HFFc6 (cell line): ENCODE measurements around the gene CLCN1. TPM values are rescaled to one million over a fixed set of nuclear protein-coding genes. Genes with fewer than 3 reads are reported as not detected.

Source experiments
- DNase-seq: peaks from one replicate; pipeline ENCODE4 v3.0.0-alpha.2; 2018
- H3K27ac Mint-ChIP-seq: 2 replicates; pipeline ENCODE4 v1.8.0; 2020; ENCODE audit warnings: mild to moderate bottlenecking, mixed read lengths
- H3K27me3 Mint-ChIP-seq: 2 replicates; pipeline ENCODE4 v1.8.0; 2021; ENCODE audit warnings: mild to moderate bottlenecking, moderate library complexity, mixed read lengths; ENCODE audit not compliant: insufficient read depth
- H3K36me3 Mint-ChIP-seq: 2 replicates; pipeline ENCODE4 v1.8.0; 2021; ENCODE audit warnings: low read depth, mixed read lengths
- H3K4me1 Mint-ChIP-seq: 2 replicates; pipeline ENCODE4 v1.8.0; 2020; ENCODE audit warnings: low read depth, mixed read lengths
- H3K4me3 Mint-ChIP-seq: 2 replicates; pipeline ENCODE4 v1.8.0; 2020; ENCODE audit warnings: mild to moderate bottlenecking, moderate library complexity, mixed read lengths
- H3K9me3 Mint-ChIP-seq: 2 replicates; pipeline ENCODE4 v1.8.0; 2020; ENCODE audit warnings: mild to moderate bottlenecking, mixed read lengths
- total RNA-seq, 6 experiments: library from RNA; stranded (reverse); fragmentation: NEBNext Ultra II Directional; extraction: Animal tissue kit (Norgen Biotek cat#: 25700); gene quantifications; 2 replicates in 1 of 6; 3 replicates in 5 of 6; pipeline ENCODE4 v1.2.3, GENCODE V29; 2021
- TF ChIP-seq, protein P1 (sequence below): fragments of 200-600 bp; sonication (generic); IDR thresholded peaks from 2 replicates; pipeline ENCODE4 v1.5.0; 2021; ENCODE audit warnings: antibody characterized with exemption, mild to moderate bottlenecking

The CLCN1 gene
- total RNA-seq, 6 experiments from 2014 or later: not detected

DNA sequence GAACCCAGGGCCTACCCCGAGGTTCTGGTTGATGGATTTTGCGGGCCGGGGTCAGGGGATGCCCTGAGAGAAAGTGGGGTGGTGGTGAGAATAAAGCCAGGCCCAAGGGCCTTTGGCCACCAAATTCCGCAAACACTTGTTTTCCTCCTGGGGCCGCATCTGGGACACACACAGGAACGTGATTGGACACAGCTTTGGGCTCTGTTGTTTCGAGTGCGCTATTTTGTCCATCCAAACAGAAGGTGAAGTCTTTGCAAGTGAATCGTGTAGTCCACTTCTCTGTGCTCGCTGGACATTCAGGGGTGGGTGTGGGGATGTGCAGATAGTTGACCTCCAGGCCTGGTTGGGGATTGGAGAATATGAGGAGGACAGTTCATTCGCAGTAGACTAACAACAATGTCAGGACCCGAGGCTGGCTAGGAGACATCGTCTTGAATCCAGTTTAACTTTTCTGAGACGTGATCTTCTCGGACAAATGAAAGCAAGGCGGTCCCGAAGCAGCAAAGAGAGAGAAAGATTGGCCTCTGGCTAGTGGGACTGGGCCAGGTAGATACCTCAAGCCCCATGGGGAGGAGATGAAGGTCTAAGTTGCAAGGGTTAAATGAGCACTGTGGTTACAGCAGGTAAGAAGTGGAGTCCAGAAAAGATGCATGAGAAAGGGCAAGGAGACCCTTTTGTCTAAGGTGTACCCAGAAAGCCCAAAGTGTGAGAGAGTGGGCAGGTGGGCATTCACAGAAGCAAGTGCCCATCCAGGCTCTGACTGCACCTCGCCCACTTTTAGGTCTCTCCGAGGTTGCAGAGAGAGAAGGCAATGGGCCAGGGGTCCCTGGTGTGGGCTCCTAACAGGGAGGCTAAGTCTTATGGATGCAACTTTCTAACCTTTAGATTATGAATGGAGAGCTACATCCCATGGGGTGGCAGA, 47.4 kb downstream of the CLCN1 start:
- peaks cover 6% of the 10 kb centered on the region for H3K4me1 Mint-ChIP-seq
- DNase-seq: no peak
- no peaks in the 10 kb centered on the region for H3K36me3 Mint-ChIP-seq
- TF ChIP-seq, protein P1, sequence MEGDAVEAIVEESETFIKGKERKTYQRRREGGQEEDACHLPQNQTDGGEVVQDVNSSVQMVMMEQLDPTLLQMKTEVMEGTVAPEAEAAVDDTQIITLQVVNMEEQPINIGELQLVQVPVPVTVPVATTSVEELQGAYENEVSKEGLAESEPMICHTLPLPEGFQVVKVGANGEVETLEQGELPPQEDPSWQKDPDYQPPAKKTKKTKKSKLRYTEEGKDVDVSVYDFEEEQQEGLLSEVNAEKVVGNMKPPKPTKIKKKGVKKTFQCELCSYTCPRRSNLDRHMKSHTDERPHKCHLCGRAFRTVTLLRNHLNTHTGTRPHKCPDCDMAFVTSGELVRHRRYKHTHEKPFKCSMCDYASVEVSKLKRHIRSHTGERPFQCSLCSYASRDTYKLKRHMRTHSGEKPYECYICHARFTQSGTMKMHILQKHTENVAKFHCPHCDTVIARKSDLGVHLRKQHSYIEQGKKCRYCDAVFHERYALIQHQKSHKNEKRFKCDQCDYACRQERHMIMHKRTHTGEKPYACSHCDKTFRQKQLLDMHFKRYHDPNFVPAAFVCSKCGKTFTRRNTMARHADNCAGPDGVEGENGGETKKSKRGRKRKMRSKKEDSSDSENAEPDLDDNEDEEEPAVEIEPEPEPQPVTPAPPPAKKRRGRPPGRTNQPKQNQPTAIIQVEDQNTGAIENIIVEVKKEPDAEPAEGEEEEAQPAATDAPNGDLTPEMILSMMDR: no peak
- H3K9me3 Mint-ChIP-seq: no peaks in the 10 kb centered on the region
- peak overlapping the region; percentile 42 for H3K4me3 Mint-ChIP-seq
- H3K27ac Mint-ChIP-seq: no peak overlapping the region
- peaks cover 54% of the 10 kb centered on the region for H3K27me3 Mint-ChIP-seq

DNA sequence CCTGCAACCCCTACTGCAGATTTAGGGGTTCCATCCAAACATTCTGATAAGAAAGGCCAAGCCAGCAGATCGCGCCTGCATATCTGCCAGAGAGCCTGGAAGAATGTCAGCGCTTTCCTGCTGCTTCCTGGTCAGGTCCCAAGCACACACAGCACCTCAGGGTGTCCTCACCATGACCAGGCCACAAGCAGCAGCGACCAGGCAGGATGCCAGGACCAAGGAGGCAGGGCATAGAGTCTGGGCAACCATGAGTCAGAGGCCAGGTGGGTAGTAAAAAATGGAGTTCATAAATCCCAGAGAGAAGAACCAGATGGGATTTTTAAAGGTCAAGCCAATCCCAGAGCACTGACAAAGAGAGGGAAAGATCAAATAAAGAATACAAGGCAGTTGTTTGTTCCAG, 52.1 kb downstream of the CLCN1 start:
- peak; percentile 41 for DNase-seq
- H3K27me3 Mint-ChIP-seq: peaks cover 32% of the 10 kb centered on the region
- TF ChIP-seq, protein P1: no peak
- H3K4me3 Mint-ChIP-seq: no peak overlapping the region
- no peak overlapping the region for H3K27ac Mint-ChIP-seq
- H3K9me3 Mint-ChIP-seq: no peaks in the 10 kb centered on the region
- H3K4me1 Mint-ChIP-seq: peaks cover 26% of the 10 kb centered on the region
- no peaks in the 10 kb centered on the region for H3K36me3 Mint-ChIP-seq

DNA sequence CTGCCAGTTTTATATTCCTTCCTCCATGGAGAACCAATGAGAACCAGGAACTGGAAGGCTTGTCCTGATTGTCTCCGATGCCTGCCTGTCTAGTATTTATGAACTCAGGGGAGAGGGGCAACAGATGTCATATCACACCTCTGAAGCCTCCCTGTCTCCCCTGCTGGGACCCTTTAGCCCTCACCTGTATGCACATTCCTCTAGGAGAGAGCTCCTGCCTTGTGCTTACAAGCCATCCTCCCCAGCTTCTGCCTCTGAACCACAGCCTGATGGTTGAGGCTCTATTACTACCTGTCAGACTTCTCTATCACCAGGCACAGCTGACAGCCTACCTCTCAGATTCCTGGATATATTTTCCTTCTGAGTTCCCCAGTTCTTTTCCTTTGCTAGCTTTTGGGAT, 52.5 kb downstream of the CLCN1 start:
- no peaks in the 10 kb centered on the region for H3K36me3 Mint-ChIP-seq
- TF ChIP-seq, protein P1: no peak
- no peaks in the 10 kb centered on the region for H3K9me3 Mint-ChIP-seq
- H3K27ac Mint-ChIP-seq: no peak overlapping the region
- peaks cover 28% of the 10 kb centered on the region for H3K27me3 Mint-ChIP-seq
- DNase-seq: no peak
- H3K4me3 Mint-ChIP-seq: no peak overlapping the region
- H3K4me1 Mint-ChIP-seq: peaks cover 26% of the 10 kb centered on the region

DNA sequence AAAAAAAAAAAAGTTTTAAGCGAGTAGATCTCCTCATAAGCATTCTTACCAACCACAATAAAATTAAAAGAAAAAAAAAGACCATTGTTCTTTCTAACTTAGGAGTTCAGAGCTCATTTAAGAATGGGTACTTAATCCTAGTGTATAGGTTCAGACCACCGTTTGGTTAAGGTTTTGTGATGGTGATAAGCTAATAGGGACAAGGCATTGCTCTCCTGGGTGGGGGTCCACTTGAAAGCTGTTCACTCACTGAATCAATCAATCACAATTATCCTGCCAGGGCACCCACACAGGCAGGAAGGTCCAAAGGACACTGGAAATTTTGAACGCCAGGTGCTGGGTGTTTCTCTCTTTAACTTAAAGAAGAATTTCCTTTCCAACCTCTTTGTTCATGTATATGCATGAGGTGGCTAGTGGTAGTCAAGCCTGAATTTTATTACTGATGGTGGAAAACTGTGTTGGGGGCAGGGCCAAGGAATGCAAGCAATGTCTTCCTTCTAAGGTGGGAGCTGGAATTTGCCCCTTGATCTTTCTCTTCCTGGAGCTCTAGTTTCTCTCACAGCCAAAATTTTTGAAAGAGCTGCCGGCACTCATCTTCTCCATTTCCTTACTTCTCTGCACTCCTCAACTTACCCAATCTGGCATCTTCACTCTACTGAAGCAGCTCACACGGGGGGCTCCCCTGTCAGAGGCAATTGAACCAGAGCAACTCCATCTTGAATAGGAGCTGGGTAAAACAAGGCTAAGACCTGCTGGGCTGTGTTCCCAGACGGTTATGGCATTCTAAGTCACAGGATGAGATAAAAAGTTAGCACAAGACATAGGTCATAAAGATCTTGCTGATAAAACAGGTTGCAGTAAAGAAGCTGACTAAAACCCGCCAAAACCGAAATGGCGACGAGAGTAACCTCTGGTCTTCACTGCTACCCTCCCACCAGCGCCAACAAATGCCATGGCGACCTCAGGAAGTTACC, 54.1 kb downstream of the CLCN1 start:
- no peak for DNase-seq
- H3K27ac Mint-ChIP-seq: no peak overlapping the region
- H3K4me3 Mint-ChIP-seq: no peak overlapping the region
- H3K36me3 Mint-ChIP-seq: no peaks in the 10 kb centered on the region
- H3K27me3 Mint-ChIP-seq: peaks cover 15% of the 10 kb centered on the region
- TF ChIP-seq, protein P1: no peak
- no peaks in the 10 kb centered on the region for H3K9me3 Mint-ChIP-seq
- H3K4me1 Mint-ChIP-seq: peaks cover 32% of the 10 kb centered on the region

DNA sequence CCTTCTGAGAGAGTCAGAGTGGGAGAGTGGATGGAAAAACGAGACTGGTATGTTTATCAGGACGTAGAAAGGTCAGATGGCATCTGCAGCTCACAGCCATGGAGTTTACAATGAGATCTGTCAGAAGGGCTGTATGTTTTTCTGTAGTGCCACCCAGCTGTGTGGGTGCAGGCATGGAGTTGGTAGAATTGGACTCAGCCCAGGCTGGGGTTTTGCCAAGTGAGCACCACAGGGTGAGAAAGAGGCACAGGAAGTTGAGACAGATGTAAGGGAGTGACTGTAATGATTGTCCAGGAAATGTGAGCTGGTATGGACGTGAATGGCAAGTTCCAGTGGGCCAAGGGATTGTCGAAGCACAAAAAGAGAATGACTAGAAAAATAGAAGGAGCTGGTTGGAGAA, 56.2 kb downstream of the CLCN1 start:
- no peak overlapping the region for H3K27ac Mint-ChIP-seq
- H3K9me3 Mint-ChIP-seq: no peaks in the 10 kb centered on the region
- DNase-seq: no peak
- H3K4me1 Mint-ChIP-seq: peaks cover 50% of the 10 kb centered on the region
- 0 out of 2 replicates have a peak, but pooled peaks cover 1% of the 10 kb centered on the region for H3K36me3 Mint-ChIP-seq
- H3K4me3 Mint-ChIP-seq: no peak overlapping the region
- peaks cover 4% of the 10 kb centered on the region for H3K27me3 Mint-ChIP-seq
- TF ChIP-seq, protein P1: no peak
